SK-N-SH treated with all-trans-retinoic acid at 6 μM for 48 hours (cell line): Measurements from ENCODE around the gene CALY.

Experiments used
- ATAC-seq: fragments of 200-7000 bp; cut with Tn5 transposase; 3 replicates; pipeline ENCODE4 v1.9.1; 2020; ENCODE audit warnings: mild to moderate bottlenecking, moderate library complexity
- ARNTL ChIP-seq: fragments of 450-650 bp; formaldehyde crosslinking; IDR thresholded peaks from 2 replicates; pipeline ENCODE4 v1.5.0; 2020; ENCODE audit warnings: low read depth, mild to moderate bottlenecking, moderate library complexity, borderline replicate concordance
- BACH2 ChIP-seq: fragments of 250-450 bp; sonication (Bioruptor Pico); IDR thresholded peaks from 2 replicates; pipeline ENCODE4 v1.9.0; 2021; ENCODE audit warnings: mild to moderate bottlenecking, borderline replicate concordance
- CREB5 ChIP-seq: fragments of 250-450 bp; sonication (Bioruptor Pico); IDR thresholded peaks from 2 replicates; pipeline ENCODE4 v1.5.1; 2020; ENCODE audit warnings: low read depth, mild to moderate bottlenecking, moderate library complexity
- CSDC2 ChIP-seq: fragments of 250-450 bp; sonication (Bioruptor Pico); IDR thresholded peaks from 2 replicates; pipeline ENCODE4 v1.5.0; 2020; ENCODE audit warnings: mild to moderate bottlenecking, moderate library complexity
- ESRRG ChIP-seq: fragments of 250-450 bp; sonication (Bioruptor Pico); IDR thresholded peaks from 2 replicates; pipeline ENCODE4 v1.6.1; 2021; ENCODE audit warnings: mild to moderate bottlenecking
- GLIS3 ChIP-seq: fragments of 250-450 bp; sonication (Bioruptor Pico); IDR thresholded peaks from 2 replicates; pipeline ENCODE4 v1.5.0; 2020; ENCODE audit warnings: mild to moderate bottlenecking, moderate library complexity
- ISL1 ChIP-seq: fragments of 250-450 bp; sonication (Bioruptor Pico); IDR thresholded peaks from 2 replicates; pipeline ENCODE4 v2.1.2; 2022; ENCODE audit warnings: mild to moderate bottlenecking, moderate library complexity
- PATZ1 ChIP-seq: fragments of 250-450 bp; sonication (Bioruptor Pico); IDR thresholded peaks from 2 replicates; pipeline ENCODE4 v1.8.0; 2020; ENCODE audit warnings: mild to moderate bottlenecking, moderate library complexity, borderline replicate concordance
- POU6F1 ChIP-seq: fragments of 250-450 bp; sonication (Bioruptor Pico); IDR thresholded peaks from 2 replicates; pipeline ENCODE4 v1.8.0; 2021; ENCODE audit warnings: low read depth, mild to moderate bottlenecking, moderate library complexity, borderline replicate concordance
- PPARA ChIP-seq: fragments of 250-450 bp; sonication (Bioruptor Pico); IDR thresholded peaks from 2 replicates; pipeline ENCODE4 v1.5.0; 2020; ENCODE audit warnings: mild to moderate bottlenecking, borderline replicate concordance
- RARB ChIP-seq: fragments of 250-450 bp; sonication (Bioruptor Pico); IDR thresholded peaks from 2 replicates; pipeline ENCODE4 v1.8.0; 2021; ENCODE audit warnings: mild to moderate bottlenecking, moderate library complexity
- SNAI2 ChIP-seq: fragments of 250-450 bp; sonication (Bioruptor Pico); IDR thresholded peaks from 2 replicates; pipeline ENCODE4 v1.5.0; 2020; ENCODE audit warnings: mild to moderate bottlenecking, moderate library complexity
- TCF4 ChIP-seq: fragments of 250-450 bp; sonication (Bioruptor Pico); IDR thresholded peaks from 2 replicates; pipeline ENCODE4 v1.8.0; 2021; ENCODE audit warnings: mild to moderate bottlenecking, moderate library complexity, borderline replicate concordance
- TOX ChIP-seq: fragments of 250-450 bp; sonication (Bioruptor Pico); IDR thresholded peaks from 2 replicates; pipeline ENCODE4 v1.8.0; 2021; ENCODE audit warnings: mild to moderate bottlenecking, moderate library complexity, borderline replicate concordance
- TSHZ2 ChIP-seq: fragments of 250-450 bp; sonication (Bioruptor Pico); IDR thresholded peaks from 2 replicates; pipeline ENCODE4 v1.5.0; 2020; ENCODE audit warnings: mild to moderate bottlenecking, moderate library complexity
- ZC3H10 ChIP-seq: fragments of 250-450 bp; sonication (Bioruptor Pico); IDR thresholded peaks from 2 replicates; pipeline ENCODE4 v1.5.1; 2021; ENCODE audit warnings: mild to moderate bottlenecking, moderate library complexity
- ZFP3 ChIP-seq: fragments of 250-450 bp; sonication (Bioruptor Pico); IDR thresholded peaks from 2 replicates; pipeline ENCODE4 v1.5.0; 2020; ENCODE audit warnings: mild to moderate bottlenecking, moderate library complexity
- ZFP30 ChIP-seq: fragments of 450-650 bp; formaldehyde crosslinking; IDR thresholded peaks from 2 replicates; pipeline ENCODE4 v1.5.0; 2022; ENCODE audit warnings: mild to moderate bottlenecking, moderate library complexity
- ZNF565 ChIP-seq: fragments of 450-650 bp; formaldehyde crosslinking; conservative IDR thresholded peaks from 2 replicates; pipeline ENCODE4 v1.5.0; 2020; ENCODE audit warnings: low read depth, mild to moderate bottlenecking, moderate library complexity
- ZNF70 ChIP-seq: fragments of 450-650 bp; formaldehyde crosslinking; IDR thresholded peaks from 2 replicates; pipeline ENCODE4 v1.5.0; 2020; ENCODE audit warnings: mild to moderate bottlenecking, moderate library complexity
- ZNF8 ChIP-seq: fragments of 450-650 bp; formaldehyde crosslinking; IDR thresholded peaks from 2 replicates; pipeline ENCODE4 v1.5.0; 2020; ENCODE audit warnings: mild to moderate bottlenecking, moderate library complexity

Gene CALY

GRCh38 chr10:133366130-133366478, 29.4 kb upstream of the CALY start:
- no peak for TF ChIP-seq ZNF565 (CRISPR knock-in tag)
- ATAC-seq: no peak

GRCh38 chr10:133365461-133366129, 28.9 kb upstream of the CALY start:
- ATAC-seq: no peak
- TF ChIP-seq ARNTL: no peak
- TF ChIP-seq TCF4 (CRISPR knock-in tag): no peak
- no peak for TF ChIP-seq ISL1 (CRISPR knock-in tag)
- TF ChIP-seq CREB5 (CRISPR knock-in tag): no peak
- no peak for TF ChIP-seq ESRRG
- no peak for TF ChIP-seq RARB (CRISPR knock-in tag)
- no peak for TF ChIP-seq GLIS3 (CRISPR knock-in tag)
- TF ChIP-seq PATZ1 (CRISPR knock-in tag): no peak
- TF ChIP-seq ZFP30 (CRISPR knock-in tag): no peak
- TF ChIP-seq TSHZ2 (CRISPR knock-in tag): no peak
- no peak for TF ChIP-seq ZNF70 (CRISPR knock-in tag)
- no peak for TF ChIP-seq BACH2
- TF ChIP-seq PPARA: no peak
- TF ChIP-seq ZFP3 (CRISPR knock-in tag): no peak
- TF ChIP-seq CSDC2 (CRISPR knock-in tag): no peak
- TF ChIP-seq POU6F1 (CRISPR knock-in tag): no peak
- TF ChIP-seq SNAI2 (CRISPR knock-in tag): no peak
- TF ChIP-seq ZNF8 (CRISPR knock-in tag): no peak
- no peak for TF ChIP-seq TOX (CRISPR knock-in tag)
- no peak for TF ChIP-seq ZNF565 (CRISPR knock-in tag)
- TF ChIP-seq, all 23 proteins: peak for 0

- ATAC-seq: no peak
- TF ChIP-seq ZC3H10 (no peak), PPARA (no peak), ZFP30 (CRISPR knock-in tag) (no peak)
Observed at GRCh38 chr10:133364645-133365431, 28.1 kb upstream of the CALY start.

GRCh38 chr10:133362846-133363245, 26.1 kb upstream of the CALY start:
- ATAC-seq: no peak
- TF ChIP-seq POU6F1 (CRISPR knock-in tag) (no peak), ZNF8 (CRISPR knock-in tag) (no peak), ZFP30 (CRISPR knock-in tag) (no peak), ZFP3 (CRISPR knock-in tag) (no peak), ESRRG (no peak), PPARA (no peak), CREB5 (CRISPR knock-in tag) (no peak)
